Progenitor cell of endocrine pancreas (in vitro differentiated cells): ENCODE data around the gene RRP7A. TPM values are rescaled to one million over a fixed set of nuclear protein-coding genes. Genes with fewer than 3 reads are reported as not detected.
"Not testable (repeated sequence)": the region's sequence is repeated elsewhere in the genome, so short reads cannot be mapped to it uniquely, and the experiment has no call there.

Source experiments
- DNase-seq: peaks from one replicate; pipeline ENCODE4 v3.0.0; 2021; ENCODE audit warnings: low spot score; ENCODE audit not compliant: unreplicated experiment
- H3K27ac Mint-ChIP-seq: 2 replicates; pipeline ENCODE4 v1.8.0; 2021; ENCODE audit warnings: mild to moderate bottlenecking, moderate library complexity, mixed read lengths
- H3K27me3 Mint-ChIP-seq: 2 replicates; pipeline ENCODE4 v1.8.0; 2021; ENCODE audit warnings: mixed read lengths
- H3K36me3 Mint-ChIP-seq: 2 replicates; pipeline ENCODE4 v1.8.0; 2022; ENCODE audit warnings: mixed read lengths; ENCODE audit not compliant: insufficient read depth
- H3K4me1 Mint-ChIP-seq: 2 replicates; pipeline ENCODE4 v1.8.0; 2021; ENCODE audit warnings: low read depth, mixed read lengths
- H3K4me3 Mint-ChIP-seq: 2 replicates; pipeline ENCODE4 v1.8.0; 2021; ENCODE audit warnings: low read depth, mild to moderate bottlenecking, moderate library complexity, mixed read lengths
- H3K9me3 Mint-ChIP-seq: 2 replicates; pipeline ENCODE4 v1.8.0; 2021; ENCODE audit warnings: low read depth, mixed read lengths
- CTCF ChIP-seq: fragments of 200-600 bp; sonication (generic); IDR thresholded peaks from one replicate; pipeline ENCODE4 v1.5.0; 2021; ENCODE audit warnings: antibody characterized with exemption, mild to moderate bottlenecking; ENCODE audit not compliant: unreplicated experiment
- total RNA-seq: library from RNA; stranded (reverse); gene quantifications from 2 replicates; pipeline ENCODE4 v1.2.1, GENCODE V29; 2021

The RRP7A gene
- total RNA-seq, 1 donor from 2014 or later = 59.1 TPM

GRCh38 chr22:42562279-42562678 is 42.7 kb upstream of the RRP7A start:
- TF ChIP-seq CTCF = no peak
- Mint-ChIP-seq H3K36me3 (peaks cover 3% of the 10 kb centered on the region), H3K4me3 (no peak overlapping the region), H3K4me1 (peaks cover 8% of the 10 kb centered on the region), H3K9me3 (no peaks in the 10 kb centered on the region), H3K27ac (peak overlapping the region; percentile 27), H3K27me3 (peaks cover 5% of the 10 kb centered on the region)
- no peak for DNase-seq

DNA sequence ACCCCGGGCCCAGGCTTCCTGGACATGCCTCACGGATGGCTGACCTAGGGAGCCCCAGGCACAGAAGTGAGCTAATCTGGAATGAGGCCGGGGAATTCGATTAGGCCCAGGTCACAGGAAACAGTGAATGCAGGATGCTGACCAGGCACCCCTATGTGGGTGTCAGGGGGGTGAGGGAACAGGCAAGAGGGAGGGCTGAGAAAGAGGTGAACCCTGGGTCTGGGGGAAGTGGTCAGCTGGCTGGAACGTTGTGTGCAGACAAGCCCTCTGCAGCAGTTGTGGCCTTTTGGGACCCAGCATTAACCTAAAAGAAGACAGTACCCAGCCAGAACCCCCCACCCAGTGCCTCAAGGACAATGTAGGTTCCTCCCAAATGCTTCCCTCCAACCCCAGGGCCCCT is 42.3 kb upstream of the RRP7A start:
- no peaks in the 10 kb centered on the region for H3K9me3 Mint-ChIP-seq
- H3K36me3 Mint-ChIP-seq = peaks cover 3% of the 10 kb centered on the region
- H3K27me3 Mint-ChIP-seq = peaks cover 5% of the 10 kb centered on the region
- H3K27ac Mint-ChIP-seq = no peak overlapping the region
- peaks cover 8% of the 10 kb centered on the region for H3K4me1 Mint-ChIP-seq
- TF ChIP-seq CTCF = no peak
- no peak for DNase-seq
- H3K4me3 Mint-ChIP-seq = no peak overlapping the region

DNA sequence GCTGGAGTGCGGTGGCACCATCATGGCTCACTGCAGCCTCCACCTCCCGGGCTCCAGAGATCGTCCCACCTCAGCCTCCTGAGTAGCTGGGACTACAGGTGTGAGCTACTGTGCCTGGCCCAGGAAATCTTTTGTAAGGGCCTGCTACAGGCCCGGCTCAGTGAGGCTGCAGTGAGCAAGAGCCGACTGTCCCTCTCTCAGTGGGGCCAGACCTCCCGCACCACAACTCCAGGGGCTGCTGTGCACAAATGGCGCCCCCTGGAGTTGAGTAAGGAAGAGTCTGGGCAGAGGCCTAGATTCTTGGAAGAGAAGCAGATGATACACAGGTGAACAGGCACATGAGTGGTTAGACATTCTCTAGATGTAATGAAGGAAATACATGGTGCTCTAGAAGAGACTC is 41.2 kb upstream of the RRP7A start:
- Mint-ChIP-seq H3K9me3 (no peaks in the 10 kb centered on the region), H3K27ac (no peak overlapping the region), H3K36me3 (peaks cover 3% of the 10 kb centered on the region), H3K4me1 (peaks cover 8% of the 10 kb centered on the region), H3K27me3 (peaks cover 5% of the 10 kb centered on the region), H3K4me3 (no peak overlapping the region)
- DNase-seq = no peak
- TF ChIP-seq CTCF = peak; percentile 52

DNA sequence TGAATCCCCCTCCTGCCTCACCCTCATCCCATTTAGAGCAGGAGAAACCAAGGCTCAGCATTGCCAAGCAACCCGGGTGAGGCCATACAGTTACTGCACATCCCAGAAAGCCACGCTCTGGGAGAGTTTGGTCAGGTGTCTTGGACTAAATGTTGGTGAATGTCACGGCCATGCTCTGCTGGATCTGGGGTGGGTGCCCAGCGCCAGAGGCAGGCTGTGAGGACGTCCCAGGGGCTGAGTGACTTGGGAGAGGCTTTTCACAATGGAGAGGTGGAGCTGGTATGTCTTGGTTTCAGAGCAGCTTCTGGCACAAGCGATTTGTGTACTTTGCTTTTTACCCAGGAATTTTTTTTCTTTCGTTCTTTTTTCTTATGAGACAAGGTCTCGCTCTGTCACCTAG is 40.8 kb upstream of the RRP7A start:
- no peak for DNase-seq
- Mint-ChIP-seq H3K9me3 (no peaks in the 10 kb centered on the region), H3K36me3 (peaks cover 1% of the 10 kb centered on the region), H3K27ac (no peak overlapping the region), H3K27me3 (peaks cover 5% of the 10 kb centered on the region), H3K4me1 (peaks cover 8% of the 10 kb centered on the region), H3K4me3 (no peak overlapping the region)
- no peak for TF ChIP-seq CTCF

DNA sequence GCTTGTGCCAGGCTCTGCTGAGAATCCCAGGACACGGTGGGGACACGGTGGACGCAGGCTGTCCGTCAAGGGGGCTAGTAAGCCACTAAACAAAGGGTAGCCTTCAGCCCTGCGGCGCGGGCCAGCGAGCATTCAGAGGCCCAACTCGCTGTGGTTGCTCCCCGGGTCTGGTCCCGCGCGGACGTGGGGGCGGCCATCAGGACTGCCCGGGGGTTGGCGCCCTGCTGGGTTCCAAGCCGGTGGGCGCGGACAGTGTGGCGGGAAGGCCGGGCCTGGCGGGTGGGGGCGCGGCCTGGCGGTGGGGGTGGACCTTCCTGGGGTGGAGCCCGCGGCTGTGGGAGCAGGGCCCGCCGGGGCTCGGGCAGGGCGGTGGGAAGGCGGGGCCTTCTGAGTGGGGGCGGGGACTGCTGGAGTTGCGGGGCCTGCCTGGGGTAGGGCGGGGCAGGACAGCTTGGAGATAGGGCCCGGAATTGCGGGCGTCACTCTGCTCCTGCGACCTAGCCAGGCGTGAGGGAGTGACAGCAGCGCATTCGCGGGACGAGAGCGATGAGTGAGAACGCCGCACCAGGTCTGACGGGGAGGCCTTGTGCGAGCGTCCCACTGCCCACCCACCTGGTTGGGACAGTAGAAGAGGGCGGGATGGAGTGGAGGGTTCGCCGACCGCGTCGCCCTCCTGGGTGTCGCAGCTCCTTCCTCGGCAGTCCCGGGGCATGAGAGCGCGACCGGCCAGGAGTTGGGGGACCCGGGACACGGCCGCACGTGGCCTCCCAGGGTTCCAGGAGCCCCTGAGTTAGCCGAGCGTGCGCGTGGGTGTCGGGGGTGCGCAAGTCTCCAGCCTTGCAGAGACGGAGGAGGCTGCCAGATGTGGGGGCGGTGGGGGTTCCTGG is 34.1 kb upstream of the RRP7A start, which contains the start of gene SERHL2:
TSS of gene SERHL2 (plus strand) at position 482 of the 887 bp plus-strand sequence. CDS start at position 547, 65 bp downstream.
- H3K4me3 Mint-ChIP-seq = peak within 1 kb of the TSS; percentile 71
- H3K27ac Mint-ChIP-seq = peak within 1 kb of the TSS; percentile 64
- no peak for TF ChIP-seq CTCF

GRCh38 chr22:42552294-42552647 is 32.7 kb upstream of the RRP7A start:
- H3K4me1 Mint-ChIP-seq, DNase-seq, H3K27ac Mint-ChIP-seq, H3K36me3 Mint-ChIP-seq: not testable (repeated sequence)
- H3K4me3 Mint-ChIP-seq = peak overlapping the region; percentile 21
- peaks cover 10% of the 10 kb centered on the region for H3K9me3 Mint-ChIP-seq
- peaks cover 44% of the 10 kb centered on the region for H3K27me3 Mint-ChIP-seq

More for the DNA sequence above, 34.1 kb upstream of the RRP7A start, which contains the start of gene SERHL2:
- DNase-seq = peak; percentile 87
- Mint-ChIP-seq H3K36me3 (no peaks in the 10 kb centered on the region), H3K9me3 (peaks cover 10% of the 10 kb centered on the region), H3K27me3 (peaks cover 32% of the 10 kb centered on the region), H3K4me1 (no peaks in the 10 kb centered on the region)
